ENCODE measurements around the gene SLC35A5. TPM values are rescaled to one million over a fixed set of nuclear protein-coding genes. Genes with fewer than 3 reads are reported as not detected.

SLC35A5 gene
- total RNA-seq, 2 donors from 2014 or later, result 16.4 to 16.5 TPM

DNA sequence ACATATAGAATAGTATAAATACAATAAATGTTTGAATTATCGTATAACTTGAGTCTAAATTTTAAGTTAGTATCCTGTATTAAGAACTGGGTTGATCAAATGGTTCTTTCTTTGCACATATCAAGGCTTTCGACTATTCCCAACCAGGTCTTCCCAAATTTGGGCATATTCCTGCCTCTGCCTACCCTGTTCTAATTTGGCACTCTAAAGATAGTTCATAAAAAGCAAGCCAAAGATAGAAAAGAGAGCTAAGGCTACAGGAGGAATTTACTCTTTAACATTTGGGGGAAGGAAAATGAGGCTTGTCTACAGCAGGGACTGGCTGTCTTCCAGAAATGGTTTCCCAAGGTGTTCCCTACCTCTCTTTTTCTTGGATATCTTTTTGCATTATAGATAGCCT lies 36.1 kb downstream of the SLC35A5 start:
- DNase-seq (ENCODE audit: low spot score), result no peak
- no peak overlapping the region for H3K4me3 ChIP-seq
- H3K4me1 ChIP-seq, result no peaks in the 10 kb centered on the region
- TF ChIP-seq, protein P1, sequence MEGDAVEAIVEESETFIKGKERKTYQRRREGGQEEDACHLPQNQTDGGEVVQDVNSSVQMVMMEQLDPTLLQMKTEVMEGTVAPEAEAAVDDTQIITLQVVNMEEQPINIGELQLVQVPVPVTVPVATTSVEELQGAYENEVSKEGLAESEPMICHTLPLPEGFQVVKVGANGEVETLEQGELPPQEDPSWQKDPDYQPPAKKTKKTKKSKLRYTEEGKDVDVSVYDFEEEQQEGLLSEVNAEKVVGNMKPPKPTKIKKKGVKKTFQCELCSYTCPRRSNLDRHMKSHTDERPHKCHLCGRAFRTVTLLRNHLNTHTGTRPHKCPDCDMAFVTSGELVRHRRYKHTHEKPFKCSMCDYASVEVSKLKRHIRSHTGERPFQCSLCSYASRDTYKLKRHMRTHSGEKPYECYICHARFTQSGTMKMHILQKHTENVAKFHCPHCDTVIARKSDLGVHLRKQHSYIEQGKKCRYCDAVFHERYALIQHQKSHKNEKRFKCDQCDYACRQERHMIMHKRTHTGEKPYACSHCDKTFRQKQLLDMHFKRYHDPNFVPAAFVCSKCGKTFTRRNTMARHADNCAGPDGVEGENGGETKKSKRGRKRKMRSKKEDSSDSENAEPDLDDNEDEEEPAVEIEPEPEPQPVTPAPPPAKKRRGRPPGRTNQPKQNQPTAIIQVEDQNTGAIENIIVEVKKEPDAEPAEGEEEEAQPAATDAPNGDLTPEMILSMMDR (IDR thresholded peaks at IDR 0.05), result no peak
- H3K9me3 ChIP-seq, result no peaks in the 10 kb centered on the region
- H3K27ac ChIP-seq, result no peak overlapping the region
- peaks cover 4% of the 10 kb centered on the region for H3K36me3 ChIP-seq
- H3K27me3 ChIP-seq, result no peaks in the 10 kb centered on the region

DNA sequence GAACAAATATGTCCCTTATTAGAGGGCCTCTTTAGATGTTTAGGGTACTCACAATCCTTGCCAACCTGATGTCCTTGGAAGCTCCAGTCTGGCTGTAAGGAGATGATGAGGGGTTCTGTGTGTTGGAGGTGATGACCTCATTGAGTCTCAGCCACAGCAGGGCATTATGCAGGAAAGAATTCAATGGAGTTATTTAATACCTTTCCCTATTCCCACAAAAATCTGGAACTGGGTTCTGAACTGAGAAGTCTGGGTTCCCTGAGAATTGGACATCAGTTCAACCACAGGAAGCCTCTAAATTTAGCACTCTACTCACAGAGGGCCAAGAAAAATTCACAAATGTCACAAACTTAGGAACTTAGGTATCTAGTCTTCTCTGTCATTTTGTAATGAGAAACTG lies 36.9 kb downstream of the SLC35A5 start:
- Histone ChIP-seq H3K4me3 (no peak overlapping the region), H3K27ac (no peak overlapping the region), H3K36me3 (no peaks in the 10 kb centered on the region), H3K27me3 (no peaks in the 10 kb centered on the region), H3K9me3 (no peaks in the 10 kb centered on the region), H3K4me1 (no peaks in the 10 kb centered on the region)
- TF ChIP-seq, protein P1 (IDR thresholded peaks at IDR 0.05), result no peak
- DNase-seq (ENCODE audit: low spot score), result no peak

DNA sequence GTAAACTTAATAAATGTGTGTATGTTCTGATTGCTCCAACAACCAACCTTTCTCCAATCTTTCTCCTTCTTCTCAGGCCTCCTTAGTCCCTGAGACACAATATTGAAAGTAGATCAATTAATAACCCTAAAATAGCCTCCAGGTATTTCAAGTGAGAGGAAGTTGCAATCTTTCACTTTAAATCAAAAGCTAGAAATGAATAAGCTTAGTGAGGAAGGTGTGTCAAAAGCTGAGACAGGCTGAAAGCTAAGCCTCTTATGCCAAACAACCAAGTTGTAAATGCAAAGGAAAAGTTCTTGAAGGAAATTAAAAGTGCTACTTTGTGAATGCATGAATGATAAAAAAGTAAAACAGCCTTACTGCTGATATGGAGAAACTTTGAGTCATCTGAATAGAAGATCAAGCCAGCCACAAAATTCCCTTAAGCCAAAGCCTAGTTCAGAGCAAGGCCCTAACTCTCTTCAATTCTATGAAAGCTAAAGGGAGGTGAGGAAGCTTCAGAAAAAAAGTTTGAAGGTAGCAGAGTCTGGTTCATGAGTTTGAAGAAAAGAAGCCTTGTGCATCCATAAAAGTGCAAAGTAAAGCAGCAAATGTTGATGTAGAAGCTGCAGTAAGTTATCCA lies 40.5 kb downstream of the SLC35A5 start:
- TF ChIP-seq, protein P1 (IDR thresholded peaks at IDR 0.05), result no peak
- no peak for DNase-seq (ENCODE audit: low spot score)
- Histone ChIP-seq H3K36me3 (no peaks in the 10 kb centered on the region), H3K4me1 (peaks cover 0 to 13% of the 10 kb centered on the region in 2 donors), H3K27ac (no peak overlapping the region), H3K4me3 (no peak overlapping the region), H3K27me3 (no peaks in the 10 kb centered on the region), H3K9me3 (no peaks in the 10 kb centered on the region)

DNA sequence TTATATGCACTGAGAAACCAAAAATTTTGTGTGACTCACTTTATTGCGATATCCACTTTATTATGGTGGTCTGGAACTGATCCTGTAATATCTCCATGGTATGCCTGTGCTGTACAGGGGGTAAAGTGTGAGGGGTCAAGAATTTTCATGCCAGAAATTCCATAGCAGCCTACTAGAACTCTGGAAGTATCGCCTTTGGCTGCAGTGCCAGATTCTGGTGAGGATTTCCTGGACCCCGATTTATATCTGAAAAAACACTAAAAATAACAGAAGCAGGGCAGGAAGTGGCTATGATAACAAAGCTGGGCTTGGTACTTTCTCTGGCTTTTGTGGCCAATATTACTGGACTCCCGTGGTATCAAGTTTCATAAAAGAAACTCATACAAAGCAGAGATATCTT lies 42.7 kb downstream of the SLC35A5 start:
- Histone ChIP-seq H3K27ac (no peak overlapping the region), H3K4me1 (peaks cover 0 to 13% of the 10 kb centered on the region in 2 donors), H3K36me3 (no peaks in the 10 kb centered on the region), H3K27me3 (no peaks in the 10 kb centered on the region), H3K4me3 (no peak overlapping the region), H3K9me3 (no peaks in the 10 kb centered on the region)
- DNase-seq (ENCODE audit: low spot score), result no peak
- TF ChIP-seq, protein P1 (IDR thresholded peaks at IDR 0.05), result no peak

DNA sequence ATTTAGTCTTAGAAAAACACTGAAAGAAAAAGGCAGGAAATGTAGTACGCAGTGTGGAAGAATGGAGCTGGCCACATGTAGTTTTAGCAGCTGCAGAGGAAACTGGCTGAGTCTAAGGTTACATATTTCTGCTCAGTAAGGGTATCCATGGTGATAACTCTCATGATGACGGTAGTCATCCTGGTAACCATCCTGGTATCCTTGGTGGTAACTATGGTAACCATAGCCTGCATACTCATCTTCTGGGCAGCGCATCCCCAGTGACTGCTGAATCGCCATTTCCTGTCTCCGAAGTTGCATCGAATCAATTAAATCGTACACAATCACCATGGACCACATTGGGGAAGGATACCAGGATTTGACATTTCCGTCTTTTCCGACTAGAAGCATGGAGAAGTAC lies 43.4 kb downstream of the SLC35A5 start:
- Histone ChIP-seq H3K4me1 (peaks cover 0 to 13% of the 10 kb centered on the region in 2 donors), H3K27ac (no peak overlapping the region), H3K9me3 (no peaks in the 10 kb centered on the region), H3K36me3 (no peaks in the 10 kb centered on the region), H3K27me3 (no peaks in the 10 kb centered on the region), H3K4me3 (no peak overlapping the region)
- DNase-seq (ENCODE audit: low spot score), result no peak
- TF ChIP-seq, protein P1 (IDR thresholded peaks at IDR 0.05), result no peak

DNA sequence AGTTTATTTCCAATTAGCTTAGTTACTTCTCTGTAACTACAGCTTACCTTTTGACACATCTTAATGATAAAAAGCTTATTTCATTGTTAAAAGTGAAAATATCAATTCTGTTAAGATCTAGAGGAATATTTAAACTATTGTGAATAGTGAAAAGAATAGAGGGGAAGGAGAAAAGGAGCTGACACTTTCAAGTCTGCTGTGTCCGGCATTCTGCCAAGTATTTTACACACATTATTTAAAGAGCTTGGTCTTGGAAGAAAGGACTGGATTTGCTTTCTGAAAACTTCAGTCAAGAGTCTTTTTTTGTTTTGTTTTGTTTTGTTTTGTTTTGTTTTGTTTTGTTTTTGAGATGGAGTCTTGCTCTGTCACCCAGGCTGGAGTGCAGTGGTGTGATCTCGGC lies 44.3 kb downstream of the SLC35A5 start:
- peaks cover 0 to 13% of the 10 kb centered on the region in 2 donors for H3K4me1 ChIP-seq
- no peaks in the 10 kb centered on the region for H3K9me3 ChIP-seq
- DNase-seq (ENCODE audit: low spot score), result no peak
- no peaks in the 10 kb centered on the region for H3K36me3 ChIP-seq
- no peaks in the 10 kb centered on the region for H3K27me3 ChIP-seq
- H3K4me3 ChIP-seq, result no peak overlapping the region
- TF ChIP-seq, protein P1 (IDR thresholded peaks at IDR 0.05), result no peak
- H3K27ac ChIP-seq, result no peak overlapping the region
